CD14-positive monocyte (primary cell): ENCODE data around the gene VWA3A. TPM values are rescaled to one million over a fixed set of nuclear protein-coding genes. Genes with fewer than 3 reads are reported as not detected.
A peak's percentile ranks its signal among the peaks of the same experiment; 100 is the strongest.

Source experiments
- DNase-seq, 3 donors: peaks; one replicate each; pipeline ENCODE4 v3.0.0-alpha.2; 2011 to 2022
- H2AFZ ChIP-seq: 2 replicates; pipeline ENCODE4 v1.6.0; 2012; ENCODE audit warnings: mild to moderate bottlenecking, low read depth, low read length, inconsistent platforms; ENCODE audit not compliant: insufficient read depth, poor library complexity, severe bottlenecking
- H3K27ac ChIP-seq, 2 donors: 1 replicate in 1 of 2; 2 replicates in 1 of 2; pipeline ENCODE4 v1.5.1; 2012 to 2013; ENCODE audit warnings: low read length in 2 of 2, control low read depth in 1 of 2, inconsistent platforms in 1 of 2, low read depth in 1 of 2, mild to moderate bottlenecking in 1 of 2
- H3K27me3 ChIP-seq, 2 donors: one replicate each; pipeline versions ENCODE4 v1.6.0 to v1.6.1; 2011 to 2013; ENCODE audit warnings: low read length in 2 of 2; ENCODE audit not compliant: control insufficient read depth in 2 of 2, insufficient read depth in 2 of 2
- H3K36me3 ChIP-seq, 2 donors: replicated peaks in 1 of 2; 1 replicate in 1 of 2; 2 replicates in 1 of 2; pipeline versions ENCODE4 v1.5.1 to v1.6.1; 2012 to 2013; ENCODE audit warnings: low read length in 2 of 2, control low read depth in 1 of 2, inconsistent platforms in 1 of 2, mild to moderate bottlenecking in 1 of 2; ENCODE audit not compliant: insufficient read depth in 2 of 2, control insufficient read depth in 1 of 2
- H3K4me1 ChIP-seq, 2 donors: 1 replicate in 1 of 2; 2 replicates in 1 of 2; pipeline versions ENCODE4 v1.5.1 to v1.6.1; 2012 to 2013; ENCODE audit warnings: low read length in 2 of 2, control low read depth in 1 of 2, inconsistent platforms in 1 of 2, mild to moderate bottlenecking in 1 of 2, moderate library complexity in 1 of 2; ENCODE audit not compliant: insufficient read depth in 2 of 2, control insufficient read depth in 1 of 2
- H3K4me2 ChIP-seq: replicated peaks from 2 replicates; pipeline ENCODE3; 2012; ENCODE audit warnings: low read length, moderate library complexity, mild to moderate bottlenecking; ENCODE audit not compliant: poor library complexity, severe bottlenecking; ENCODE audit errors: extremely low read depth
- H3K4me3 ChIP-seq, 3 experiments: fragments of 200-600 bp in 1 of 3; sonication (generic) in 1 of 3; replicated peaks in 1 of 3; 1 replicate in 2 of 3; 2 replicates in 1 of 3; pipeline ENCODE4 v1.5.1; 2011 to 2013; ENCODE audit warnings: low read length in 3 of 3, mild to moderate bottlenecking in 3 of 3, control low read depth in 2 of 3, low read depth in 2 of 3, inconsistent platforms in 1 of 3, moderate library complexity in 1 of 3
- H3K79me2 ChIP-seq: 2 replicates; pipeline ENCODE4 v1.6.0; 2012; ENCODE audit warnings: mild to moderate bottlenecking, control low read depth, inconsistent platforms, low read length, moderate library complexity; ENCODE audit not compliant: insufficient read depth
- H3K9ac ChIP-seq: 2 replicates; pipeline ENCODE4 v1.6.0; 2017; ENCODE audit warnings: low read length, mild to moderate bottlenecking; ENCODE audit not compliant: insufficient read depth, poor library complexity, severe bottlenecking
- H3K9me3 ChIP-seq, 2 donors: replicated peaks in 1 of 2; 1 replicate in 1 of 2; 2 replicates in 1 of 2; pipeline versions ENCODE4 v1.5.1 to v1.6.1; 2012 to 2013; ENCODE audit warnings: low read length in 2 of 2, control low read depth in 1 of 2; ENCODE audit not compliant: control insufficient read depth in 1 of 2, insufficient read depth in 1 of 2
- H4K20me1 ChIP-seq: 2 replicates; pipeline ENCODE4 v1.6.0; 2012; ENCODE audit warnings: mild to moderate bottlenecking, low read length, control low read depth, moderate library complexity; ENCODE audit not compliant: insufficient read depth
- H3K27ac Mint-ChIP-seq, 7 donors: one replicate each; pipeline ENCODE4 v1.8.0; 2020; ENCODE audit warnings: mild to moderate bottlenecking in 7 of 7, mixed read lengths in 7 of 7, moderate library complexity in 6 of 7, inconsistent platforms in 2 of 7
- H3K27me3 Mint-ChIP-seq, 3 donors: one replicate each; pipeline ENCODE4 v1.8.0; 2021 to 2022; ENCODE audit warnings: low read depth in 3 of 3, mild to moderate bottlenecking in 3 of 3, mixed read lengths in 3 of 3, moderate library complexity in 3 of 3, inconsistent platforms in 1 of 3
- H3K36me3 Mint-ChIP-seq, 2 donors: one replicate each; pipeline ENCODE4 v1.8.0; 2020; ENCODE audit warnings: mixed read lengths in 2 of 2, inconsistent platforms in 1 of 2, mild to moderate bottlenecking in 1 of 2
- H3K4me1 Mint-ChIP-seq: one replicate; pipeline ENCODE4 v1.8.0; 2020; ENCODE audit warnings: mild to moderate bottlenecking, mixed read lengths
- H3K4me3 Mint-ChIP-seq, 2 donors: one replicate each; pipeline ENCODE4 v1.8.0; 2020; ENCODE audit warnings: mild to moderate bottlenecking in 2 of 2, mixed read lengths in 2 of 2, moderate library complexity in 1 of 2
- H3K9me3 Mint-ChIP-seq, 7 donors: one replicate each; pipeline ENCODE4 v1.8.0; 2020 to 2022; ENCODE audit warnings: mixed read lengths in 7 of 7, mild to moderate bottlenecking in 6 of 7, moderate library complexity in 6 of 7, inconsistent platforms in 2 of 7
- WGBS: methylation state at CpG from one replicate; pipeline ENCODE4 v1.1.5; 2013; ENCODE audit warnings: missing lambda C conversion rate; ENCODE audit not compliant: insufficient coverage; 5-methylcytosine and 5-hydroxymethylcytosine counted together
- intact Hi-C, 2 donors: fragments of 100-400 bp; cut with micrococcal nuclease; formaldehyde crosslinking; loops; one replicate each; pipeline versions ENCODE4 v1.15.0 to v1.15.1; 2023
- polyA plus RNA-seq, 3 donors: library from polyadenylated mRNA; depleted of rRNA in 1 of 3; unstranded in 2 of 3; stranded (reverse) in 1 of 3; fragments of 300-500 nt in 2 of 3; fragments of >200 nt in 1 of 3; fragmentation: Illumina TruSeq in 2 of 3; gene quantifications; 1 replicate in 2 of 3; 2 replicates in 1 of 3; pipeline ENCODE4 v1.2.3, GENCODE V29; 2012 to 2021
- TF ChIP-seq, protein P1 (sequence below): fragments of 200-600 bp; IDR thresholded peaks from one replicate; pipeline ENCODE4 v1.8.0; 2022; ENCODE audit warnings: antibody characterized with exemption, mild to moderate bottlenecking

The VWA3A gene
- polyA plus RNA-seq, 3 donors, result 0.09 TPM; not detected in 2

DNA sequence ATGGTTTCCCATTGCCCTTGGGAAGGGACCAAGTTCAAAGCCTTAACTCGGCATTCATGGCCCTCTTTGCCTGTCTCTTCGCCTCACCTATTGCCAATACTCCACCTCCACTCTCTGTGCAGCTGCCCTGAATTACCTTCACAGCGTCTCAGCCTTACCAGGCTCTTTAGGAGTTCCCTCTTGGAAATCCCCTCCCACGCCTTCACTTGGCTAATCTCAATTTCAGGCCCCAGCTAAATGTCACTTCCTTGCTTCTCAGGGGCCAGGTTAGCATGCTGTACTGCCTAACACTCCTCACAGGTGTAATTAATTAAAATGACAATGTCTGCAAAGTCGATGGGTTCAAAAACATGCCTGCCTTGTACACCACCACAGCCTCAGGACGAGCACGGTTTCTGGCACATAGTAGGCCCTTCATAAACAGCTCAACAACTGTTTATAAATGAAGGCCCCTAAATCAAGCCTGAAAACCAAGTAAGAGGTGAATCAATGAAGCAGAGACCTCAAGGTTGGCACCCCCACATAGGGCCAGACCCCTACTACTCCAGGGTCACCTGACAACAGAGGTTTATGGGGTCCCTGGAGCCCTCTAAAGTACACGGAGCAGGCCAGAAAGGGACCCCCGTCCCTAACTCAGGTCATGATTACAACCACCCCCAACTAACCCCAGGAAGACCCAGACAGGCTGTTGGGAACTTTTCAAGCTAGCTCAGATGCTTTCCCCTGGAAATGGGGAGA lies 102.5 kb downstream of the VWA3A start:
- H3K27me3 ChIP-seq, result no peaks in the 10 kb centered on the region
- no peaks in the 10 kb centered on the region for H4K20me1 ChIP-seq
- Mint-ChIP-seq H3K36me3 (no peaks in the 10 kb centered on the region), H3K9me3 (no peaks in the 10 kb centered on the region), H3K27me3 (peaks cover 6 to 10% (median 9%) of the 10 kb centered on the region in 3 donors), H3K4me3 (peak overlapping the region in 1 of 2 donors; percentile 89), H3K27ac (peak overlapping the region in 6 of 7 donors; percentile 74 to 90 (median 84)), H3K4me1 (peaks cover 29% of the 10 kb centered on the region)
- H3K4me1 ChIP-seq, result peaks cover 36 to 40% of the 10 kb centered on the region in 2 donors
- intact Hi-C loops, result loop anchor here (5.0 to 10.0 kb wide), 3 partner anchors 180 to 673 kb away; partner anchors contain the start of genes CDR2 (in 2 of the 2) and METTL9 (in 1 of the 2)
- WGBS, result 75% methylated on average over 8 of the region's 9 CpGs
- no peak overlapping the region for H3K9ac ChIP-seq
- peak overlapping the region in 1 of 2 donors; percentile 30 for H3K27ac ChIP-seq
- TF ChIP-seq, protein P1, sequence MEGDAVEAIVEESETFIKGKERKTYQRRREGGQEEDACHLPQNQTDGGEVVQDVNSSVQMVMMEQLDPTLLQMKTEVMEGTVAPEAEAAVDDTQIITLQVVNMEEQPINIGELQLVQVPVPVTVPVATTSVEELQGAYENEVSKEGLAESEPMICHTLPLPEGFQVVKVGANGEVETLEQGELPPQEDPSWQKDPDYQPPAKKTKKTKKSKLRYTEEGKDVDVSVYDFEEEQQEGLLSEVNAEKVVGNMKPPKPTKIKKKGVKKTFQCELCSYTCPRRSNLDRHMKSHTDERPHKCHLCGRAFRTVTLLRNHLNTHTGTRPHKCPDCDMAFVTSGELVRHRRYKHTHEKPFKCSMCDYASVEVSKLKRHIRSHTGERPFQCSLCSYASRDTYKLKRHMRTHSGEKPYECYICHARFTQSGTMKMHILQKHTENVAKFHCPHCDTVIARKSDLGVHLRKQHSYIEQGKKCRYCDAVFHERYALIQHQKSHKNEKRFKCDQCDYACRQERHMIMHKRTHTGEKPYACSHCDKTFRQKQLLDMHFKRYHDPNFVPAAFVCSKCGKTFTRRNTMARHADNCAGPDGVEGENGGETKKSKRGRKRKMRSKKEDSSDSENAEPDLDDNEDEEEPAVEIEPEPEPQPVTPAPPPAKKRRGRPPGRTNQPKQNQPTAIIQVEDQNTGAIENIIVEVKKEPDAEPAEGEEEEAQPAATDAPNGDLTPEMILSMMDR, result no peak
- H3K79me2 ChIP-seq, result no peaks in the 10 kb centered on the region
- H3K36me3 ChIP-seq, result no peaks in the 10 kb centered on the region
- peak overlapping the region; percentile 83 for H3K4me2 ChIP-seq
- H3K4me3 ChIP-seq, result peak overlapping the region in 1 of 3 experiments; percentile 92
- no peak overlapping the region for H2AFZ ChIP-seq
- DNase-seq, result peak in 2 of 3 donors; percentile 34 to 72
- H3K9me3 ChIP-seq, result no peaks in the 10 kb centered on the region

DNA sequence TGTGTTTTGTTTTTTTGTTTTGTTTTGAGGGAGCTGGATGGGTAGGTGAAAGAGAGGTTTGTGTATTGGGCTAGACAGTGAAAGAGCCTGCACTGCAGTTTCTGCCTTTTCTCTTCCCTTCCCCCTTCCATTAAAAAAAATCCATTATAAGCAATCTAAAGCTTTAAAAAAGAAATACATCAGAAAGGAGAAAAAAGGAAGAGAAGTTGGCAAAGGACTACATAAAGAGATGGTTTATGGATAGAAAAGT lies 103.0 kb downstream of the VWA3A start:
- H3K9me3 ChIP-seq, result no peaks in the 10 kb centered on the region
- peak overlapping the region in 1 of 3 experiments; percentile 92 for H3K4me3 ChIP-seq
- no peak for DNase-seq
- Mint-ChIP-seq H3K4me1 (peaks cover 28% of the 10 kb centered on the region), H3K36me3 (no peaks in the 10 kb centered on the region), H3K4me3 (peak overlapping the region; percentile 79 to 89), H3K27me3 (peaks cover 6 to 10% (median 9%) of the 10 kb centered on the region in 3 donors), H3K9me3 (no peaks in the 10 kb centered on the region), H3K27ac (peak overlapping the region; percentile 74 to 90 (median 85))
- intact Hi-C loops, result loop anchor here (10.0 kb wide), 2 partner anchors 179 to 601 kb away; partner anchors contain the start of genes CDR2 (in 2 of the 2) and METTL9 (in 1 of the 2)
- TF ChIP-seq, protein P1, result no peak
- H3K4me1 ChIP-seq, result peaks cover 34 to 36% of the 10 kb centered on the region in 2 donors
- H3K27me3 ChIP-seq, result no peaks in the 10 kb centered on the region
- no peak overlapping the region for H3K9ac ChIP-seq
- peak overlapping the region; percentile 30 to 41 for H3K27ac ChIP-seq
- no peaks in the 10 kb centered on the region for H3K79me2 ChIP-seq
- no peaks in the 10 kb centered on the region for H3K36me3 ChIP-seq
- H3K4me2 ChIP-seq, result peak overlapping the region; percentile 83
- no peak overlapping the region for H2AFZ ChIP-seq
- H4K20me1 ChIP-seq, result no peaks in the 10 kb centered on the region
